ENCODE measurements around the gene PRKG1. TPM values are rescaled to one million over a fixed set of nuclear protein-coding genes. Genes with fewer than 3 reads are reported as not detected.

Gene PRKG1
- total RNA-seq, 1 experiment from 2014 or later = 16.5 TPM

DNA sequence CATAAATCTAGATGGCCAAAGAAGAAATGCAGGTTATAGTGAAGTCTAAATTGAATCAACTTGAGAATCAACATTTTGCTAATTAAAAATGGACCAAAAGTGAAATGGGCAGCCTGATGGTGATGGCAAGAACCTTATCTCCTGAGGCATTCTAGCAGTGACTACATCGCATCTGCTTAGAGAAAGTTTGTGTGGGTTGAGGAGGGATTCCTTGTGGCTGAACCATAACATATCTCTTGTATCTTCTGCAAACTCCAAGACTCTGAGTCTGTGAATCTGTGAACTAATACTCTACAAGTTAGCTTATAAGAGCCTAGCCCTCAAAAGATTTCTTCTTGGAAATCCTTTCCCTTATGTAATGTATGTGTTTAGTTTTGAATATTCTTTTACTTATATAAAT is 85.6 kb downstream of the PRKG1 start:
- no peak for DNase-seq (ENCODE audit: low spot score)
- CTCF ChIA-PET = no interaction called here
- ATAC-seq = no peak
- no peak for TF ChIP-seq ZBTB21 (CRISPR knock-in tag; IDR thresholded peaks at IDR 0.05; ENCODE audit: borderline replicate concordance)
- TF ChIP-seq, protein P1, sequence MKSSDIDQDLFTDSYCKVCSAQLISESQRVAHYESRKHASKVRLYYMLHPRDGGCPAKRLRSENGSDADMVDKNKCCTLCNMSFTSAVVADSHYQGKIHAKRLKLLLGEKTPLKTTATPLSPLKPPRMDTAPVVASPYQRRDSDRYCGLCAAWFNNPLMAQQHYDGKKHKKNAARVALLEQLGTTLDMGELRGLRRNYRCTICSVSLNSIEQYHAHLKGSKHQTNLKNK (CRISPR knock-in tag; IDR thresholded peaks at IDR 0.05) = no peak
- TF ChIP-seq, protein P2, sequence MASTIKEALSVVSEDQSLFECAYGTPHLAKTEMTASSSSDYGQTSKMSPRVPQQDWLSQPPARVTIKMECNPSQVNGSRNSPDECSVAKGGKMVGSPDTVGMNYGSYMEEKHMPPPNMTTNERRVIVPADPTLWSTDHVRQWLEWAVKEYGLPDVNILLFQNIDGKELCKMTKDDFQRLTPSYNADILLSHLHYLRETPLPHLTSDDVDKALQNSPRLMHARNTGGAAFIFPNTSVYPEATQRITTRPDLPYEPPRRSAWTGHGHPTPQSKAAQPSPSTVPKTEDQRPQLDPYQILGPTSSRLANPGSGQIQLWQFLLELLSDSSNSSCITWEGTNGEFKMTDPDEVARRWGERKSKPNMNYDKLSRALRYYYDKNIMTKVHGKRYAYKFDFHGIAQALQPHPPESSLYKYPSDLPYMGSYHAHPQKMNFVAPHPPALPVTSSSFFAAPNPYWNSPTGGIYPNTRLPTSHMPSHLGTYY (CRISPR knock-in tag; IDR thresholded peaks at IDR 0.05) = no peak
- TF ChIP-seq CBFB (CRISPR knock-in tag; IDR thresholded peaks at IDR 0.05; ENCODE audit: low read depth) = no peak
- TF ChIP-seq JUN (CRISPR knock-in tag; IDR thresholded peaks at IDR 0.05) = no peak
- TF ChIP-seq, protein P3, sequence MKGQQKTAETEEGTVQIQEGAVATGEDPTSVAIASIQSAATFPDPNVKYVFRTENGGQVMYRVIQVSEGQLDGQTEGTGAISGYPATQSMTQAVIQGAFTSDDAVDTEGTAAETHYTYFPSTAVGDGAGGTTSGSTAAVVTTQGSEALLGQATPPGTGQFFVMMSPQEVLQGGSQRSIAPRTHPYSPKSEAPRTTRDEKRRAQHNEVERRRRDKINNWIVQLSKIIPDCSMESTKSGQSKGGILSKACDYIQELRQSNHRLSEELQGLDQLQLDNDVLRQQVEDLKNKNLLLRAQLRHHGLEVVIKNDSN (CRISPR knock-in tag; IDR thresholded peaks at IDR 0.05) = no peak
- no peak for TF ChIP-seq NR2C2 (CRISPR knock-in tag; IDR thresholded peaks at IDR 0.05)
- no peak for TF ChIP-seq ZNF396 (CRISPR knock-in tag; IDR thresholded peaks at IDR 0.05; ENCODE audit: borderline replicate concordance)
- no peak for TF ChIP-seq RELA (CRISPR knock-in tag; IDR thresholded peaks at IDR 0.05; ENCODE audit: borderline replicate concordance)
- TF ChIP-seq, protein P4, sequence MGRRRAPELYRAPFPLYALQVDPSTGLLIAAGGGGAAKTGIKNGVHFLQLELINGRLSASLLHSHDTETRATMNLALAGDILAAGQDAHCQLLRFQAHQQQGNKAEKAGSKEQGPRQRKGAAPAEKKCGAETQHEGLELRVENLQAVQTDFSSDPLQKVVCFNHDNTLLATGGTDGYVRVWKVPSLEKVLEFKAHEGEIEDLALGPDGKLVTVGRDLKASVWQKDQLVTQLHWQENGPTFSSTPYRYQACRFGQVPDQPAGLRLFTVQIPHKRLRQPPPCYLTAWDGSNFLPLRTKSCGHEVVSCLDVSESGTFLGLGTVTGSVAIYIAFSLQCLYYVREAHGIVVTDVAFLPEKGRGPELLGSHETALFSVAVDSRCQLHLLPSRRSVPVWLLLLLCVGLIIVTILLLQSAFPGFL (CRISPR knock-in tag; IDR thresholded peaks at IDR 0.05; ENCODE audit: borderline replicate concordance) = no peak
- TF ChIP-seq, protein P5, sequence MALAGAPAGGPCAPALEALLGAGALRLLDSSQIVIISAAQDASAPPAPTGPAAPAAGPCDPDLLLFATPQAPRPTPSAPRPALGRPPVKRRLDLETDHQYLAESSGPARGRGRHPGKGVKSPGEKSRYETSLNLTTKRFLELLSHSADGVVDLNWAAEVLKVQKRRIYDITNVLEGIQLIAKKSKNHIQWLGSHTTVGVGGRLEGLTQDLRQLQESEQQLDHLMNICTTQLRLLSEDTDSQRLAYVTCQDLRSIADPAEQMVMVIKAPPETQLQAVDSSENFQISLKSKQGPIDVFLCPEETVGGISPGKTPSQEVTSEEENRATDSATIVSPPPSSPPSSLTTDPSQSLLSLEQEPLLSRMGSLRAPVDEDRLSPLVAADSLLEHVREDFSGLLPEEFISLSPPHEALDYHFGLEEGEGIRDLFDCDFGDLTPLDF (CRISPR knock-in tag; IDR thresholded peaks at IDR 0.05) = no peak
- TF ChIP-seq, protein P6, sequence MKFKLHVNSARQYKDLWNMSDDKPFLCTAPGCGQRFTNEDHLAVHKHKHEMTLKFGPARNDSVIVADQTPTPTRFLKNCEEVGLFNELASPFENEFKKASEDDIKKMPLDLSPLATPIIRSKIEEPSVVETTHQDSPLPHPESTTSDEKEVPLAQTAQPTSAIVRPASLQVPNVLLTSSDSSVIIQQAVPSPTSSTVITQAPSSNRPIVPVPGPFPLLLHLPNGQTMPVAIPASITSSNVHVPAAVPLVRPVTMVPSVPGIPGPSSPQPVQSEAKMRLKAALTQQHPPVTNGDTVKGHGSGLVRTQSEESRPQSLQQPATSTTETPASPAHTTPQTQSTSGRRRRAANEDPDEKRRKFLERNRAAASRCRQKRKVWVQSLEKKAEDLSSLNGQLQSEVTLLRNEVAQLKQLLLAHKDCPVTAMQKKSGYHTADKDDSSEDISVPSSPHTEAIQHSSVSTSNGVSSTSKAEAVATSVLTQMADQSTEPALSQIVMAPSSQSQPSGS (CRISPR knock-in tag; IDR thresholded peaks at IDR 0.05; ENCODE audit: borderline replicate concordance, low read depth) = no peak
- TF ChIP-seq, protein P7, sequence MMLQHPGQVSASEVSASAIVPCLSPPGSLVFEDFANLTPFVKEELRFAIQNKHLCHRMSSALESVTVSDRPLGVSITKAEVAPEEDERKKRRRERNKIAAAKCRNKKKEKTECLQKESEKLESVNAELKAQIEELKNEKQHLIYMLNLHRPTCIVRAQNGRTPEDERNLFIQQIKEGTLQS (CRISPR knock-in tag; conservative IDR thresholded peaks at IDR 0.05) = no peak
- no peak for TF ChIP-seq SMAD3 (CRISPR knock-in tag; IDR thresholded peaks at IDR 0.05; ENCODE audit: borderline replicate concordance)
- TF ChIP-seq ZNF138 (CRISPR knock-in tag; conservative IDR thresholded peaks at IDR 0.05) = no peak
- TF ChIP-seq, protein P8, sequence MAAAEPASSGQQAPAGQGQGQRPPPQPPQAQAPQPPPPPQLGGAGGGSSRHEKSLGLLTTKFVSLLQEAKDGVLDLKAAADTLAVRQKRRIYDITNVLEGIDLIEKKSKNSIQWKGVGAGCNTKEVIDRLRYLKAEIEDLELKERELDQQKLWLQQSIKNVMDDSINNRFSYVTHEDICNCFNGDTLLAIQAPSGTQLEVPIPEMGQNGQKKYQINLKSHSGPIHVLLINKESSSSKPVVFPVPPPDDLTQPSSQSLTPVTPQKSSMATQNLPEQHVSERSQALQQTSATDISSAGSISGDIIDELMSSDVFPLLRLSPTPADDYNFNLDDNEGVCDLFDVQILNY (CRISPR knock-in tag; IDR thresholded peaks at IDR 0.05) = no peak
- TF ChIP-seq, protein P9, sequence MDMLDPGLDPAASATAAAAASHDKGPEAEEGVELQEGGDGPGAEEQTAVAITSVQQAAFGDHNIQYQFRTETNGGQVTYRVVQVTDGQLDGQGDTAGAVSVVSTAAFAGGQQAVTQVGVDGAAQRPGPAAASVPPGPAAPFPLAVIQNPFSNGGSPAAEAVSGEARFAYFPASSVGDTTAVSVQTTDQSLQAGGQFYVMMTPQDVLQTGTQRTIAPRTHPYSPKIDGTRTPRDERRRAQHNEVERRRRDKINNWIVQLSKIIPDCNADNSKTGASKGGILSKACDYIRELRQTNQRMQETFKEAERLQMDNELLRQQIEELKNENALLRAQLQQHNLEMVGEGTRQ (CRISPR knock-in tag; IDR thresholded peaks at IDR 0.05) = no peak
- no peak for TF ChIP-seq ZNF232 (CRISPR knock-in tag; IDR thresholded peaks at IDR 0.05)
- TF ChIP-seq, protein P10, sequence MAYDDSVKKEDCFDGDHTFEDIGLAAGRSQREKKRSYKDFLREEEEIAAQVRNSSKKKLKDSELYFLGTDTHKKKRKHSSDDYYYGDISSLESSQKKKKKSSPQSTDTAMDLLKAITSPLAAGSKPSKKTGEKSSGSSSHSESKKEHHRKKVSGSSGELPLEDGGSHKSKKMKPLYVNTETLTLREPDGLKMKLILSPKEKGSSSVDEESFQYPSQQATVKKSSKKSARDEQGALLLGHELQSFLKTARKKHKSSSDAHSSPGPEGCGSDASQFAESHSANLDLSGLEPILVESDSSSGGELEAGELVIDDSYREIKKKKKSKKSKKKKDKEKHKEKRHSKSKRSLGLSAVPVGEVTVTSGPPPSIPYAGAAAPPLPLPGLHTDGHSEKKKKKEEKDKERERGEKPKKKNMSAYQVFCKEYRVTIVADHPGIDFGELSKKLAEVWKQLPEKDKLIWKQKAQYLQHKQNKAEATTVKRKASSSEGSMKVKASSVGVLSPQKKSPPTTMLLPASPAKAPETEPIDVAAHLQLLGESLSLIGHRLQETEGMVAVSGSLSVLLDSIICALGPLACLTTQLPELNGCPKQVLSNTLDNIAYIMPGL (CRISPR knock-in tag; IDR thresholded peaks at IDR 0.05) = no peak
- TF ChIP-seq, protein P11, sequence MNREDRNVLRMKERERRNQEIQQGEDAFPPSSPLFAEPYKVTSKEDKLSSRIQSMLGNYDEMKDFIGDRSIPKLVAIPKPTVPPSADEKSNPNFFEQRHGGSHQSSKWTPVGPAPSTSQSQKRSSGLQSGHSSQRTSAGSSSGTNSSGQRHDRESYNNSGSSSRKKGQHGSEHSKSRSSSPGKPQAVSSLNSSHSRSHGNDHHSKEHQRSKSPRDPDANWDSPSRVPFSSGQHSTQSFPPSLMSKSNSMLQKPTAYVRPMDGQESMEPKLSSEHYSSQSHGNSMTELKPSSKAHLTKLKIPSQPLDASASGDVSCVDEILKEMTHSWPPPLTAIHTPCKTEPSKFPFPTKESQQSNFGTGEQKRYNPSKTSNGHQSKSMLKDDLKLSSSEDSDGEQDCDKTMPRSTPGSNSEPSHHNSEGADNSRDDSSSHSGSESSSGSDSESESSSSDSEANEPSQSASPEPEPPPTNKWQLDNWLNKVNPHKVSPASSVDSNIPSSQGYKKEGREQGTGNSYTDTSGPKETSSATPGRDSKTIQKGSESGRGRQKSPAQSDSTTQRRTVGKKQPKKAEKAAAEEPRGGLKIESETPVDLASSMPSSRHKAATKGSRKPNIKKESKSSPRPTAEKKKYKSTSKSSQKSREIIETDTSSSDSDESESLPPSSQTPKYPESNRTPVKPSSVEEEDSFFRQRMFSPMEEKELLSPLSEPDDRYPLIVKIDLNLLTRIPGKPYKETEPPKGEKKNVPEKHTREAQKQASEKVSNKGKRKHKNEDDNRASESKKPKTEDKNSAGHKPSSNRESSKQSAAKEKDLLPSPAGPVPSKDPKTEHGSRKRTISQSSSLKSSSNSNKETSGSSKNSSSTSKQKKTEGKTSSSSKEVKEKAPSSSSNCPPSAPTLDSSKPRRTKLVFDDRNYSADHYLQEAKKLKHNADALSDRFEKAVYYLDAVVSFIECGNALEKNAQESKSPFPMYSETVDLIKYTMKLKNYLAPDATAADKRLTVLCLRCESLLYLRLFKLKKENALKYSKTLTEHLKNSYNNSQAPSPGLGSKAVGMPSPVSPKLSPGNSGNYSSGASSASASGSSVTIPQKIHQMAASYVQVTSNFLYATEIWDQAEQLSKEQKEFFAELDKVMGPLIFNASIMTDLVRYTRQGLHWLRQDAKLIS (CRISPR knock-in tag; IDR thresholded peaks at IDR 0.05; ENCODE audit: borderline replicate concordance) = no peak
- Mint-ChIP-seq H3K4me3 (no peak overlapping the region), H3K27ac (no peak overlapping the region), H3K4me1 (peaks cover 34% of the 10 kb centered on the region), H3K27me3 (ENCODE audit: low read depth) (no peaks in the 10 kb centered on the region), H3K9me3 (peaks cover 8% of the 10 kb centered on the region), H3K36me3 (peaks cover 21% of the 10 kb centered on the region)
- POLR2A ChIA-PET = no interaction called here

Measured in WTC11 (cell line).